RWPE2 (cell line): Measurements from ENCODE around the gene TSPO2.
"Not testable (repeated sequence)": the region's sequence is repeated elsewhere in the genome, so short reads cannot be mapped to it uniquely, and the experiment has no call there.

ENCODE experiments used
- ATAC-seq: fragments of 200-7000 bp; cut with Tn5 transposase; 3 replicates; pipeline ENCODE4 v1.9.1; 2021; ENCODE audit warnings: low read depth
- DNase-seq: peaks from one replicate; pipeline ENCODE4 v3.0.0-alpha.2; 2020; ENCODE audit warnings: low spot score
- H3K27ac ChIP-seq: fragments of 450-650 bp; 2 replicates; pipeline ENCODE4 v1.5.1; 2017; ENCODE audit warnings: mild to moderate bottlenecking; ENCODE audit not compliant: poor library complexity, severe bottlenecking
- H3K27me3 ChIP-seq: fragments of 250-450 bp; sonication (Bioruptor Pico); 2 replicates; pipeline ENCODE4 v1.5.1; 2021; ENCODE audit warnings: mild to moderate bottlenecking, moderate library complexity; ENCODE audit not compliant: insufficient read depth, poor library complexity, severe bottlenecking
- H3K36me3 ChIP-seq: fragments of 250-450 bp; sonication (Bioruptor Pico); 2 replicates; pipeline ENCODE4 v1.5.1; 2020; ENCODE audit warnings: low read depth, mild to moderate bottlenecking, moderate library complexity
- H3K4me1 ChIP-seq: fragments of 250-450 bp; sonication (Bioruptor Pico); 2 replicates; pipeline ENCODE4 v1.5.1; 2021; ENCODE audit warnings: mild to moderate bottlenecking, moderate library complexity; ENCODE audit not compliant: insufficient read depth, poor library complexity, severe bottlenecking
- H3K4me3 ChIP-seq: fragments of 250-450 bp; sonication (Bioruptor Pico); 2 replicates; pipeline ENCODE4 v1.5.1; 2021; ENCODE audit warnings: mild to moderate bottlenecking, moderate library complexity; ENCODE audit not compliant: severe bottlenecking
- H3K9me3 ChIP-seq: fragments of 250-450 bp; sonication (Bioruptor Pico); 2 replicates; pipeline ENCODE4 v1.5.1; 2021; ENCODE audit warnings: mild to moderate bottlenecking, moderate library complexity; ENCODE audit not compliant: severe bottlenecking
- TF ChIP-seq, protein P1 (sequence below): fragments of 450-650 bp; IDR thresholded peaks from one replicate; pipeline ENCODE4 v1.5.1; 2017; ENCODE audit warnings: mild to moderate bottlenecking, moderate library complexity; ENCODE audit not compliant: poor library complexity, severe bottlenecking

The TSPO2 gene

GRCh38 chr6:41008011-41008410 is 34.3 kb upstream of the TSPO2 start:
- DNase-seq (no peak), ATAC-seq (no peak)
- H3K36me3 ChIP-seq = no peaks in the 10 kb centered on the region
- H3K27ac ChIP-seq = no peak overlapping the region
- TF ChIP-seq, protein P1, sequence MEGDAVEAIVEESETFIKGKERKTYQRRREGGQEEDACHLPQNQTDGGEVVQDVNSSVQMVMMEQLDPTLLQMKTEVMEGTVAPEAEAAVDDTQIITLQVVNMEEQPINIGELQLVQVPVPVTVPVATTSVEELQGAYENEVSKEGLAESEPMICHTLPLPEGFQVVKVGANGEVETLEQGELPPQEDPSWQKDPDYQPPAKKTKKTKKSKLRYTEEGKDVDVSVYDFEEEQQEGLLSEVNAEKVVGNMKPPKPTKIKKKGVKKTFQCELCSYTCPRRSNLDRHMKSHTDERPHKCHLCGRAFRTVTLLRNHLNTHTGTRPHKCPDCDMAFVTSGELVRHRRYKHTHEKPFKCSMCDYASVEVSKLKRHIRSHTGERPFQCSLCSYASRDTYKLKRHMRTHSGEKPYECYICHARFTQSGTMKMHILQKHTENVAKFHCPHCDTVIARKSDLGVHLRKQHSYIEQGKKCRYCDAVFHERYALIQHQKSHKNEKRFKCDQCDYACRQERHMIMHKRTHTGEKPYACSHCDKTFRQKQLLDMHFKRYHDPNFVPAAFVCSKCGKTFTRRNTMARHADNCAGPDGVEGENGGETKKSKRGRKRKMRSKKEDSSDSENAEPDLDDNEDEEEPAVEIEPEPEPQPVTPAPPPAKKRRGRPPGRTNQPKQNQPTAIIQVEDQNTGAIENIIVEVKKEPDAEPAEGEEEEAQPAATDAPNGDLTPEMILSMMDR = no peak
- H3K9me3 ChIP-seq = no peaks in the 10 kb centered on the region
- no peak overlapping the region for H3K4me3 ChIP-seq
- H3K27me3 ChIP-seq = no peaks in the 10 kb centered on the region
- no peaks in the 10 kb centered on the region for H3K4me1 ChIP-seq

DNA sequence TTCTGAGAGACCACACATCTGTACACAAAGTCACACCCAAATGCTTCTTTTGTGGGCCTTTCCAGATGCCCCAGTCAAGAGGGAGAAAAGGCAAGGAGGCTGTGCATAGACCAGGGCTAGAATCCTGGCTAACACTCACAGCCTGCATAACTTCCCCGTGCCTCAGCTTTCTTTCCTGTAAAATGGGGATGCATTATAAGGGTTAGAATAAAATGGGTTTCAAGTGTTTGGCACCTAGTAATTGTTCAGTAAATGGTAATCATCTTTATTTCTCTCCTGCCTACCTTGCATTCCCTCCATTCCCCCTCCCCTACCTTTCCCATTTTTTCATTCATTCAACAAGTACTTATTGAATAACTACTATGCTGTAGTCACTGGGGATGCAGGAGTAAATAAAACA is 32.6 kb upstream of the TSPO2 start:
- H3K27ac ChIP-seq = no peak overlapping the region
- DNase-seq (no peak), ATAC-seq (no peak)
- H3K36me3 ChIP-seq = no peaks in the 10 kb centered on the region
- TF ChIP-seq, protein P1 = no peak
- no peak overlapping the region for H3K4me3 ChIP-seq
- no peaks in the 10 kb centered on the region for H3K27me3 ChIP-seq
- H3K4me1 ChIP-seq = no peaks in the 10 kb centered on the region
- no peaks in the 10 kb centered on the region for H3K9me3 ChIP-seq

DNA sequence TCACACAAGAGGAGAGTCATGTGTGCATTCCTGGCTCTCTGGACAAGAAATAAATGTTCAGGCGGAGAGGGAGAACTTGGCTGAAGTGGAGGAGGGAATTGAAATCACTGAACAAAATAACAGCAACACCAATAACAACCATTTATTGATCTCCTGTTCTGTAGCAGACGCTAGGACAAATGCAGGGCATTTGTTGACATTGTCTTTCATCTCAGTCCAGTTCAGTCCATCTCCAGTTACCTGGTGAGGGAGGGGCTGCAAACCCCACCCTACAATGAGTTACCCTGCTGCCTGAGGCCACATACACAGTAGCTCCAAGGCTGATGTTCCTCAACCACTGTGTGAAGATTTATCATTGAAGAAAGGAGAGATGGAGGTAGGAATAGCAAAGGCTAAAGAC is 30.6 kb upstream of the TSPO2 start:
- DNase-seq = no peak
- Histone ChIP-seq H3K4me3 (no peak overlapping the region), H3K27me3 (no peaks in the 10 kb centered on the region), H3K9me3 (no peaks in the 10 kb centered on the region), H3K36me3 (no peaks in the 10 kb centered on the region), H3K27ac (no peak overlapping the region), H3K4me1 (no peaks in the 10 kb centered on the region)
- no peak for ATAC-seq
- TF ChIP-seq, protein P1 = no peak

DNA sequence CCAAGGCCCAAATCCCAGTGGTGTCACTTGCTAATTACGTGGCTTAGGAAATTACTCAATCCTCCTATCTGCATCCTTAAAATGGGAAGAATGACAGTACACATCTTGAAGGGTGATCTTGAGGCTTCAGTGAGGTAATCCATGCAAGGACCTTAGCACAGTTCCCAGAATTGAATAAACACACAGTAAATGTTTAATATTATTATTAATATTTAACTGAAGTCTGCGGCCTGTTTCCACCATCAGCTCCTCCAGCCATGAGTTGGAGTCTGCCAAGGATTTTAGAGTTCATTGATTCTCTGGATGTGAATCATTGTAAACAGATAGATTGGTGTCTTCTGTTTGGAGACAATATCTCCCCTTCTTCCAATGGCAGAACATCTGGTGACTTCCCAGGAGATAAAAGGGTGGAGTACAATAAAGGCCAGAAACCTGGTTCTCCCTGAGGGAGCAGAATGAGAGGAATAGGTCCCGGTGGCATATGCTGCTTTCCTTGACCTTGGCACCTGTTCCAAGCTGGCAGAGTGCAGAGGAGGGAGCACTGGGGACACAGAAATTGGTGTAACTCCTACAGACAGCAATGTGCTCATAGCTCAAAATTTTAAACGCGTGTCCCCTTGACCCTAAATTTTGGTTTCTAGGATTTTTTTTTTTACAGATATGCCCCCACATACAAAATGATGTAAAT is 28.7 kb upstream of the TSPO2 start:
- ATAC-seq (no peak), DNase-seq (no peak)
- no peaks in the 10 kb centered on the region for H3K36me3 ChIP-seq
- TF ChIP-seq, protein P1 = no peak
- no peaks in the 10 kb centered on the region for H3K9me3 ChIP-seq
- H3K4me3 ChIP-seq = no peak overlapping the region
- no peak overlapping the region for H3K27ac ChIP-seq
- no peaks in the 10 kb centered on the region for H3K27me3 ChIP-seq
- no peaks in the 10 kb centered on the region for H3K4me1 ChIP-seq

DNA sequence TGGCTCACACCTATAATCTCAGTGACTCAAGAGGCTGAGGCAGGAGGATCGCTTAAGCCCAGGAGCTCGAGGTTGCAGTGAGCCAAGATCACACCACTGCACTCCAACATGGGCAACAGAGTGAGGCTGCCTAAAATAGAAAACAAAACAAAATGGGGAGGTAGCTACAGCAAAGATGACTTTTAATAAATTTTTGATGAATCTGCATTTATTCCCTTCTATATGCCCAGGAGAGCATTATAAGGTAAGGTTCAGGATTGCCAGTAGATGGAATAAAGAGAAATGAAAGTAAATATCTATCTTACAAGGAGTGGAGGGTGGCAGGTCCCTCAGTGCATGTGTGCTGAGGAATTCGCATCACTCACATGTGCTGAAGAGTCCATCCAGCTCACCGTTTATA is 27.5 kb upstream of the TSPO2 start:
- Histone ChIP-seq H3K36me3 (no peaks in the 10 kb centered on the region), H3K4me3 (no peak overlapping the region), H3K9me3 (no peaks in the 10 kb centered on the region), H3K4me1 (no peaks in the 10 kb centered on the region), H3K27me3 (no peaks in the 10 kb centered on the region), H3K27ac (no peak overlapping the region)
- TF ChIP-seq, protein P1 = no peak
- DNase-seq = no peak
- ATAC-seq = no peak

DNA sequence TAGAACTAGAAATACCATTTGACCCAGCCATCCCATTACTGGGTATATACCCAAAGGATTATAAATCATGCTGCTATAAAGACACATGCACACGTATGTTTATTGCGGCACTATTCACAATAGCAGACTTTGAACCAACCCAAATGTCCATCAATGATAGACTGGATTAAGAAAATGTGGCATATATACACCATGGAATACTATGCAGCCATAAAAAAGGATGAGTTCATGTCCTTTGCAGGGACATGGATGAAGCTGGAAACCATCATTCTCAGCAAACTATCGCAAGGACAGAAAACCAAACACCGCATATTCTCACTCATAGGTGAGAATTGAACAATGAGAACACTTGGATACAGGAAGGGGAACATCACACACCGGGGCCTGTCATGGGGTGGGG is 26.4 kb upstream of the TSPO2 start:
- not testable (repeated sequence) for H3K27me3 ChIP-seq, H3K9me3 ChIP-seq, DNase-seq, H3K4me1 ChIP-seq, H3K36me3 ChIP-seq, ATAC-seq, H3K27ac ChIP-seq, H3K4me3 ChIP-seq
